ENCODE results near the gene WWC2. TPM values are rescaled to one million over a fixed set of nuclear protein-coding genes. Genes with fewer than 3 reads are reported as not detected.

The WWC2 gene
- total and polyA plus RNA-seq, 4 donors = 7.1 to 50.3 (median 24.9) TPM

- no peaks in the 10 kb centered on the region for H3K9me3 ChIP-seq (ENCODE audit: control insufficient read depth, low read length)
- DNase-seq (no peak), ATAC-seq (ENCODE audit: low FRiP score) (no peak)
- no peaks in the 10 kb centered on the region for H3K36me3 ChIP-seq (ENCODE audit: control insufficient read depth in 1 of 2, insufficient read depth in 2 of 2, low read length in 1 of 2)
- peaks cover 0 to 1% of the 10 kb centered on the region in 2 donors for H3K27me3 ChIP-seq (ENCODE audit: control insufficient read depth in 1 of 2, insufficient read depth in 2 of 2, low read length in 1 of 2)
- H3K4me1 ChIP-seq (ENCODE audit: control insufficient read depth in 1 of 2, insufficient read depth in 2 of 2, low read length in 2 of 2) = no peaks in the 10 kb centered on the region
- 92 to 98% methylated on average over 2 of the region's 2 CpGs for WGBS, 2 donors
- intact Hi-C loops (cut with DNase I) = no loop called here
- H3K27ac ChIP-seq (ENCODE audit: low read depth in 1 of 2, low read length in 2 of 2) = no peak overlapping the region
- no peak overlapping the region for H3K4me3 ChIP-seq (ENCODE audit: low read length in 2 of 2)
These were observed 151.8 kb downstream of the WWC2 start for GRCh38 chr4:183250831-183251230.

GRCh38 chr4:183252959-183253358 lies 153.9 kb downstream of the WWC2 start:
- Histone ChIP-seq H3K27ac (ENCODE audit: low read depth in 1 of 2, low read length in 2 of 2) (no peak overlapping the region), H3K4me1 (ENCODE audit: control insufficient read depth in 1 of 2, insufficient read depth in 2 of 2, low read length in 2 of 2) (no peaks in the 10 kb centered on the region), H3K27me3 (ENCODE audit: control insufficient read depth in 1 of 2, insufficient read depth in 2 of 2, low read length in 1 of 2) (peaks cover 0 to 1% of the 10 kb centered on the region in 2 donors), H3K36me3 (ENCODE audit: control insufficient read depth in 1 of 2, insufficient read depth in 2 of 2, low read length in 1 of 2) (peaks cover 0 to 2% of the 10 kb centered on the region in 2 donors), H3K4me3 (ENCODE audit: low read length in 2 of 2) (no peak overlapping the region), H3K9me3 (ENCODE audit: control insufficient read depth, low read length) (no peaks in the 10 kb centered on the region)
- ATAC-seq (ENCODE audit: low FRiP score) (no peak), DNase-seq (no peak)
- WGBS, 2 donors = 85 to 89% methylated on average over 4 of the region's 4 CpGs
- intact Hi-C loops (cut with DNase I) = no loop called here

GRCh38 chr4:183253451-183253850 lies 154.4 kb downstream of the WWC2 start:
- H3K4me3 ChIP-seq (ENCODE audit: low read length in 2 of 2) = no peak overlapping the region
- H3K9me3 ChIP-seq (ENCODE audit: control insufficient read depth, low read length) = no peaks in the 10 kb centered on the region
- H3K27me3 ChIP-seq (ENCODE audit: control insufficient read depth in 1 of 2, insufficient read depth in 2 of 2, low read length in 1 of 2) = peaks cover 0 to 1% of the 10 kb centered on the region in 2 donors
- 52 to 65% methylated on average over 1 of the region's 1 CpG for WGBS, 2 donors
- H3K27ac ChIP-seq (ENCODE audit: low read depth in 1 of 2, low read length in 2 of 2) = no peak overlapping the region
- no peaks in the 10 kb centered on the region for H3K4me1 ChIP-seq (ENCODE audit: control insufficient read depth in 1 of 2, insufficient read depth in 2 of 2, low read length in 2 of 2)
- ATAC-seq (ENCODE audit: low FRiP score) (no peak), DNase-seq (no peak)
- H3K36me3 ChIP-seq (ENCODE audit: control insufficient read depth in 1 of 2, insufficient read depth in 2 of 2, low read length in 1 of 2) = peaks cover 0 to 2% of the 10 kb centered on the region in 2 donors
- intact Hi-C loops (cut with DNase I) = no loop called here

- intact Hi-C loops (cut with DNase I) = no loop called here
- H3K27ac ChIP-seq (ENCODE audit: low read depth in 1 of 2, low read length in 2 of 2) = no peak overlapping the region
- no peaks in the 10 kb centered on the region for H3K4me1 ChIP-seq (ENCODE audit: control insufficient read depth in 1 of 2, insufficient read depth in 2 of 2, low read length in 2 of 2)
- WGBS, 2 donors = 68 to 74% methylated on average over 6 of the region's 6 CpGs
- ATAC-seq (ENCODE audit: low FRiP score) = no peak
- no peak for DNase-seq
- H3K36me3 ChIP-seq (ENCODE audit: control insufficient read depth in 1 of 2, insufficient read depth in 2 of 2, low read length in 1 of 2) = peaks cover 0 to 2% of the 10 kb centered on the region in 2 donors
- H3K4me3 ChIP-seq (ENCODE audit: low read length in 2 of 2) = no peak overlapping the region
- no peaks in the 10 kb centered on the region for H3K9me3 ChIP-seq (ENCODE audit: control insufficient read depth, low read length)
- peaks cover 0 to 1% of the 10 kb centered on the region in 2 donors for H3K27me3 ChIP-seq (ENCODE audit: control insufficient read depth in 1 of 2, insufficient read depth in 2 of 2, low read length in 1 of 2)
These were observed 155.1 kb downstream of the WWC2 start for GRCh38 chr4:183254162-183254561.

GRCh38 chr4:183255487-183255886 lies 156.4 kb downstream of the WWC2 start:
- H3K4me3 ChIP-seq (ENCODE audit: low read length in 2 of 2) = no peak overlapping the region
- no peaks in the 10 kb centered on the region for H3K4me1 ChIP-seq (ENCODE audit: control insufficient read depth in 1 of 2, insufficient read depth in 2 of 2, low read length in 2 of 2)
- DNase-seq (no peak), ATAC-seq (ENCODE audit: low FRiP score) (no peak)
- H3K36me3 ChIP-seq (ENCODE audit: control insufficient read depth in 1 of 2, insufficient read depth in 2 of 2, low read length in 1 of 2) = peaks cover 0 to 3% of the 10 kb centered on the region in 2 donors
- 36 to 43% methylated on average over 3 of the region's 3 CpGs for WGBS, 2 donors
- H3K27ac ChIP-seq (ENCODE audit: low read depth in 1 of 2, low read length in 2 of 2) = no peak overlapping the region
- H3K9me3 ChIP-seq (ENCODE audit: control insufficient read depth, low read length) = no peaks in the 10 kb centered on the region
- H3K27me3 ChIP-seq (ENCODE audit: control insufficient read depth in 1 of 2, insufficient read depth in 2 of 2, low read length in 1 of 2) = peaks cover 0 to 1% of the 10 kb centered on the region in 2 donors
- intact Hi-C loops (cut with DNase I) = no loop called here

- Histone ChIP-seq H3K9me3 (ENCODE audit: control insufficient read depth, low read length) (no peaks in the 10 kb centered on the region), H3K36me3 (ENCODE audit: control insufficient read depth in 1 of 2, insufficient read depth in 2 of 2, low read length in 1 of 2) (peaks cover 0 to 7% of the 10 kb centered on the region in 2 donors), H3K4me3 (ENCODE audit: low read length in 2 of 2) (no peak overlapping the region), H3K27me3 (ENCODE audit: control insufficient read depth in 1 of 2, insufficient read depth in 2 of 2, low read length in 1 of 2) (peaks cover 0 to 1% of the 10 kb centered on the region in 2 donors), H3K27ac (ENCODE audit: low read depth in 1 of 2, low read length in 2 of 2) (no peak overlapping the region), H3K4me1 (ENCODE audit: control insufficient read depth in 1 of 2, insufficient read depth in 2 of 2, low read length in 2 of 2) (no peaks in the 10 kb centered on the region)
- 58 to 63% methylated on average over 6 of the region's 6 CpGs for WGBS, 2 donors
- intact Hi-C loops (cut with DNase I) = loop anchor here in 1 of 2 donors (2.0 kb wide), 2 partner anchors 184 to 318 kb away; no protein-coding TSS in a partner anchor
- no peak for ATAC-seq (ENCODE audit: low FRiP score)
- DNase-seq = no peak
These were observed 157.3 kb downstream of the WWC2 start for GRCh38 chr4:183256343-183256742.

- H3K36me3 ChIP-seq (ENCODE audit: control insufficient read depth in 1 of 2, insufficient read depth in 2 of 2, low read length in 1 of 2) = peaks cover 0 to 7% of the 10 kb centered on the region in 2 donors
- H3K27ac ChIP-seq (ENCODE audit: low read depth in 1 of 2, low read length in 2 of 2) = no peak overlapping the region
- H3K4me1 ChIP-seq (ENCODE audit: control insufficient read depth in 1 of 2, insufficient read depth in 2 of 2, low read length in 2 of 2) = no peaks in the 10 kb centered on the region
- H3K9me3 ChIP-seq (ENCODE audit: control insufficient read depth, low read length) = no peaks in the 10 kb centered on the region
- WGBS, 2 donors = 25 to 31% methylated on average over 9 of the region's 9 CpGs
- intact Hi-C loops (cut with DNase I) = loop anchor here in 1 of 2 donors (2.0 kb wide), 2 partner anchors 184 to 318 kb away; no protein-coding TSS in a partner anchor
- no peak overlapping the region for H3K4me3 ChIP-seq (ENCODE audit: low read length in 2 of 2)
- DNase-seq (peak; percentile 71 to 85), ATAC-seq (ENCODE audit: low FRiP score) (peak; percentile 80)
- H3K27me3 ChIP-seq (ENCODE audit: control insufficient read depth in 1 of 2, insufficient read depth in 2 of 2, low read length in 1 of 2) = peaks cover 0 to 1% of the 10 kb centered on the region in 2 donors
These were observed 157.8 kb downstream of the WWC2 start for GRCh38 chr4:183256756-183257385.

GRCh38 chr4:183257808-183258207 lies 158.8 kb downstream of the WWC2 start:
- Histone ChIP-seq H3K4me1 (ENCODE audit: control insufficient read depth in 1 of 2, insufficient read depth in 2 of 2, low read length in 2 of 2) (no peaks in the 10 kb centered on the region), H3K36me3 (ENCODE audit: control insufficient read depth in 1 of 2, insufficient read depth in 2 of 2, low read length in 1 of 2) (peaks cover 0 to 7% of the 10 kb centered on the region in 2 donors), H3K27ac (ENCODE audit: low read depth in 1 of 2, low read length in 2 of 2) (no peak overlapping the region), H3K9me3 (ENCODE audit: control insufficient read depth, low read length) (no peaks in the 10 kb centered on the region), H3K4me3 (ENCODE audit: low read length in 2 of 2) (no peak overlapping the region), H3K27me3 (ENCODE audit: control insufficient read depth in 1 of 2, insufficient read depth in 2 of 2, low read length in 1 of 2) (peaks cover 0 to 1% of the 10 kb centered on the region in 2 donors)
- ATAC-seq (ENCODE audit: low FRiP score) (no peak), DNase-seq (no peak)
- intact Hi-C loops (cut with DNase I) = loop anchor here in 1 of 2 donors (2.0 kb wide), 2 partner anchors 185 to 319 kb away; no protein-coding TSS in a partner anchor
- 86 to 89% methylated on average over 6 of the region's 6 CpGs for WGBS, 2 donors
